Measurements from ENCODE around the gene MAF.

The MAF gene

DNA sequence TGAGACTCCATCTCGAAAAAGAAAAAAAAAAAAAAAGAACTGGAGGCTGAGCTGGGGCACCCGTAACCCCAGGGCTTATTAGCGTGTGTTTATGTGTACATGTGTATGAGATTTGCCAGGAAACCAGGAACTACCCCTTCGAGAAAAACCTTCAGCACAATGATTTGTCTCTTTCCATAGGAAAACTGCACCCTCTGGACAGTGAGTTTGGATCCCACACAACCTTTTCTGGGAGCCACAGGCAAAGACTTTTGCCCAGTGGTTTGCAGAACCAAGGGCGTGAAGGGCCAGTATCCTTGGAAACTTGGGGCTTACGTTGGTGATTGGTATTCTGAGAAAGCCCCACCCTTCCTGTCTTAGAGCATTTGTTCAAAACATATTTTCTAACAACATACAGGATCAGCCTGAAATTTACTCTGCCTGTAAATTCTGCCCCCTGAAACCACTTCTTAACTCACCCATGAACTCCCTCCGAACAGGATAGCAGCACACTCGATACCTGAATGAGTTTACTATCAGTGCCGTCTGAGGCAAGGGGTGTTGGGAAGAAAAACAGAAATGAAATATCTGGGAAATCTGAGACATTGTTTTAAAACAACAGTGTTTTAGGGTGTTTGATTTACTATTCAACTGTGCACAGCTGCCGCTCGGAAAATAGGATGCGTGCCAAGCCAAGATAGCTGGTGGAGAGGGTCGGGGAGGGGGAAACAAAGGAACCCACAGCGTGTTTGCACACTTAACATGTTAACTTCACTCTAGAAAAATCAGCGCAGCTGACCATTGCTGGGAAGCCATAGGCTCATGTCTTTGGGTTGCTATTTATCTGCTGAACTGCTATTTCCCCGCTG lies 40.2 kb upstream of the MAF start:
- DNase-seq (ENCODE audit: low read depth): peak; percentile 46
- in situ Hi-C loops (cut with HindIII; ENCODE audit: low sequenced_read_pairs): no loop called here
- no peak overlapping the region for H3K4me3 ChIP-seq (ENCODE audit: low read depth, low read length)
- TF ChIP-seq, protein P1, sequence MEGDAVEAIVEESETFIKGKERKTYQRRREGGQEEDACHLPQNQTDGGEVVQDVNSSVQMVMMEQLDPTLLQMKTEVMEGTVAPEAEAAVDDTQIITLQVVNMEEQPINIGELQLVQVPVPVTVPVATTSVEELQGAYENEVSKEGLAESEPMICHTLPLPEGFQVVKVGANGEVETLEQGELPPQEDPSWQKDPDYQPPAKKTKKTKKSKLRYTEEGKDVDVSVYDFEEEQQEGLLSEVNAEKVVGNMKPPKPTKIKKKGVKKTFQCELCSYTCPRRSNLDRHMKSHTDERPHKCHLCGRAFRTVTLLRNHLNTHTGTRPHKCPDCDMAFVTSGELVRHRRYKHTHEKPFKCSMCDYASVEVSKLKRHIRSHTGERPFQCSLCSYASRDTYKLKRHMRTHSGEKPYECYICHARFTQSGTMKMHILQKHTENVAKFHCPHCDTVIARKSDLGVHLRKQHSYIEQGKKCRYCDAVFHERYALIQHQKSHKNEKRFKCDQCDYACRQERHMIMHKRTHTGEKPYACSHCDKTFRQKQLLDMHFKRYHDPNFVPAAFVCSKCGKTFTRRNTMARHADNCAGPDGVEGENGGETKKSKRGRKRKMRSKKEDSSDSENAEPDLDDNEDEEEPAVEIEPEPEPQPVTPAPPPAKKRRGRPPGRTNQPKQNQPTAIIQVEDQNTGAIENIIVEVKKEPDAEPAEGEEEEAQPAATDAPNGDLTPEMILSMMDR (IDR thresholded peaks at IDR 0.05; ENCODE audit: low read depth, low read length, missing control alignments): no peak

DNA sequence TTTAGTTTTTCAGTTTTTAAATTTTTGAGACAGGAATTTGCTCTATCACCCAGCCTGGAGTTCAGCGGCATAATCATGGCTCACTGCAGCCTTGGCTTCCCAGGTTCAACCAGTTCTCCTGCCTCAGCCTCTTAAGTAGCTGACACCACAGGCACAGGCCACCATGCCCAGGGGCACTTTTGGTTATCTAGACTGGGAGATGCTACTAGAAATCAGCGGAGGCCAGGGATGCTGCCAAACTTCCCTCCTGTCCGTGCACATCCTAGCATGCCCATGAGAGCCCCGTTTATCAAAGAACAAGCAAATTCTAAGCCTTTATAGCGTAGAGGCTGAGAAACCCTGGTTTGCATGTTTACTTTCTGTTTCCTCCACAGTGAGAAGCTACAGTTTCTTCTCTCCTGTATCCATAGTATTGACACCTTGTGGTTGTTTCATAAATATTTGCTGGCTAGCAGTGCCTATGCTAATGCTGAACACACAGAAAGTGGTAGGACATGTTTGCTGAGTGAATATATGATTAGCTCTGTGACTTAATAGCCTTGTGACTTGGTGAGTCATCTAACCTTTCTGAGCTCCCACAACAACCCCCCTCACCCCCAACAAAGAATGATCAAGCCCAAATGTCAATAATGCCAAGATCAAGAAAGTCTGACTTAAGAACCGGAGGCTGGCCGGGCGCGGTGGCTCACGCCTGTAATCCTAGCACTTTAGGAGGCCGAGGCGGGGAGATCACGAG lies 39.2 kb upstream of the MAF start:
- TF ChIP-seq, protein P1 (IDR thresholded peaks at IDR 0.05; ENCODE audit: low read depth, low read length, missing control alignments): no peak
- in situ Hi-C loops (cut with HindIII; ENCODE audit: low sequenced_read_pairs): no loop called here
- DNase-seq (ENCODE audit: low read depth): no peak
- no peak overlapping the region for H3K4me3 ChIP-seq (ENCODE audit: low read depth, low read length)

DNA sequence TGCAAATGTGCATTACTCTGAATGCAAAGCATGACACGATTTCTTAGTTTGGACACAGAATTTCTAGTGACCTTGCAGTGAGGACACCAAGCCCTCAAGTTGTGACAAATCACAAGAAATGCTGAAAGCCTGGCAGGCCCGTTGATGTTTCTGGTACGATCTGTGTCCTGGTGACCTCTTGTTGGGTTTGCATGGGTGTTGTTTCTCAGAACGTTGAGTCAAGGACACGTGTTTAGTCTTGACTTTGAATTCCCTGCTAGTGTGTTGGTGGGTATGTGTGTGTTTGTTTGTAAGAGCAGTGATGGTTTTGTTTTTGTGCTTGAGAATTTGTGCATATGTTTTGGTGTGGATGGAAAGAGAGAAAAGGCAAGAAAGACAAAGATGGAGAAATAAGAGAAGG lies 37.8 kb upstream of the MAF start:
- H3K4me3 ChIP-seq (ENCODE audit: low read depth, low read length): no peak overlapping the region
- in situ Hi-C loops (cut with HindIII; ENCODE audit: low sequenced_read_pairs): no loop called here
- TF ChIP-seq, protein P1 (IDR thresholded peaks at IDR 0.05; ENCODE audit: low read depth, low read length, missing control alignments): no peak
- no peak for DNase-seq (ENCODE audit: low read depth)

DNA sequence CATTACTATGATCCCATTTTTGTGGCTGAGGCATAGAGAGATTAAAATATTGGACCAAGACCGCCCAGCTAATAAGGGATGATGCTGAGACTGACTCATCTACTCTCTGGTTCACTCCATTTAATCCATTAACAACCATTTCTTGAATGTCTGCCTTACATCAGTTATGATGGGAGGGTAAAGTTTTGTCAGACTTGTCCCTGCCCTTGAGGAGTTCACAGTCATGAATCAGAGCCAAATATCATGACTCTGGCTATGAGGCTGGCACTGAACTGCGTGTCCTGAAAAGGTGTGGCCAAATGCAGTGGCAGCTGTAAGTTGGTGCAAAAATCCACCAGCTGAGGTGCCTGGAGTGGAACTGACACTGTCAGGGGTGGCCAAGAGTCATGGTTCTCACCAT lies 35.0 kb upstream of the MAF start:
- in situ Hi-C loops (cut with HindIII; ENCODE audit: low sequenced_read_pairs): no loop called here
- H3K4me3 ChIP-seq (ENCODE audit: low read depth, low read length): no peak overlapping the region
- DNase-seq (ENCODE audit: low read depth): no peak
- TF ChIP-seq, protein P1 (IDR thresholded peaks at IDR 0.05; ENCODE audit: low read depth, low read length, missing control alignments): no peak

DNA sequence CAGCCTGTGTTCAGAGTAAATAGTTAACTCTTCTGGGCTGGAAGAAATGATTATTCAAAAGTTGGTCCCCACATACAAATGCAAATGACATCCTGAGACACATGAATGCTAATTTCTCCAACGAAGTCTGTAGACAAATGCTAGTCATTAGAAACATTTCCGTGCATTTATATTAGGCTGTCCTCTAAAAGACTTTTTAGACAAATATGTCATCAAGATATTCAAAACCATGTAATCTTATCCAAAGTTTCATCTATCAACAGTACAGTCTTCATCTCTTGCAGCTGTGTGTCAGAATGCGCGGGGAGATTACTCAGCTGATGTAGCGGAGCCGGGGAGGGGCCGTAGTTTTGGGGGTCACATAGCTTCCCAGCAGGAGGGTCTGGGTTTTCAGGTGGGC lies 33.8 kb upstream of the MAF start:
- H3K4me3 ChIP-seq (ENCODE audit: low read depth, low read length): no peak overlapping the region
- TF ChIP-seq, protein P1 (IDR thresholded peaks at IDR 0.05; ENCODE audit: low read depth, low read length, missing control alignments): no peak
- in situ Hi-C loops (cut with HindIII; ENCODE audit: low sequenced_read_pairs): no loop called here
- DNase-seq (ENCODE audit: low read depth): no peak

DNA sequence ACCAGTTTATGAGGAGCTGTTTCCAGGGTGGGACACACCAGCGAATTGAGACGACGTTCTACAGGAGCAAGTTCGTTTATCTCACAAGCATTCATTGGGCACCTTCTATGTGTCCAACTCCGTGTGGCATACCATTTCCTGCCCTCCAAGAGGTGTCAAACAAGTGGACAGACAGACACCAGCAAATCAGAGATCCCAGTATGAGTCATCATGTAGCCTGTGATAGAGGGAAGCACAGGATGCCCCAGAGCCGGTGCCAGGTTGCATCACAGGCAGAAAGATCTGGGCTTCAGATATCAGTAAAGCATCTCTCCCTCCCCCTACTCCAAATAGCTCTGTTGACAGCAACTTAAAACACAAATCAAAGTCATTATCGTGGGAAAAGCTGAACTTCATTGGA lies 31.8 kb upstream of the MAF start:
- in situ Hi-C loops (cut with HindIII; ENCODE audit: low sequenced_read_pairs): no loop called here
- no peak for DNase-seq (ENCODE audit: low read depth)
- no peak overlapping the region for H3K4me3 ChIP-seq (ENCODE audit: low read depth, low read length)
- TF ChIP-seq, protein P1 (IDR thresholded peaks at IDR 0.05; ENCODE audit: low read depth, low read length, missing control alignments): no peak
